NCI-H345 treated with DMSO at 0.1 percent for 48 hours (cell line): Measurements from ENCODE around the gene MTHFD1L.
"Not testable (repeated sequence)": the region's sequence is repeated elsewhere in the genome, so short reads cannot be mapped to it uniquely, and the experiment has no call there.

Experiments used
- DNase-seq: peaks from one replicate; lab custom pipeline; 2025; ENCODE audit not compliant: unreplicated experiment; lab: John Stamatoyannopoulos, UW

MTHFD1L gene

DNA sequence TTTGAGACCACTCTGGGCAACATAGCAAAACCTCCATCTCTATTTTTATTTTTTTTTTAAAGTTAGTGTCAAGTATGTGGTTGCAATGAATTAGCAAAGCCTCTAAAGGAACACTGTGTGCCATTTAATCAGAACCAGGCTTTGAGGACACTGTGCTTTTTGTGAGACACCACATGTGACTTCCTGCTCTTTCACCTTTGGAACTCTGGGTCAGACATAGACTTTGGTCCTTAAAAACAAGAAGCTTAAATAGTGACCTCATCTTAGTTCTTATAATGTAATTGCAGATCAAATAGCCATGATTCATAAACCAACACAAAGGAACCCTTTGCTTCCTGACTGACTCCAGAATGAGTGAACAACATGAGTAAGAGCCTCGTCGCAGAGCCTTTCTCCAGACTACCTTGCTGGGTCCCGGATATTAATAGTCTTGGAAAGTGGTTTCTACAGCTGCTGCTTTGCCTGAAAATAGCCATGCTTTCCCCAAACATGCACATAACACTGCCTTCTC, 170.8 kb downstream of the MTHFD1L start:
- not testable (repeated sequence) for DNase-seq

- DNase-seq = no peak
Measured at GRCh38 chr6:151036869-151037680, 171.6 kb downstream of the MTHFD1L start.

DNA sequence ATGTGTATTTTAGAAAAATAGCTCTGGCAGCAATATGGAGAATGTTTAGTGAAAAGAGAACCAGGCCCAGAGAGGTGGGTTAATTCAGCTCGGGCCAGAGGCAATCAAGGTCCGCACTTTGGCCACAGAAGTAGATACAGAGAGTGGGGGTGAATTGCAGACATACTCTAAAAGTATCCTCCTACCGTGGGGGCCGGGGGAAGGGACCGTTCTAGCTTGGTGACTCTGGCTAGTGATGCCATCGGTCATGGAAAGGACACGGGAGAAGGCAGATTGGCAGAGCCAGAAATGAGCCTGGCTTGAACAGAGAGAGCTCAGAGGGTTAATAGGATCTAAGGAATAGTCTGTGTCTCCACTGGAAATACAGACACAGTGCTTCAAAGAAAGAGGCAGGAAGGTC, 173.1 kb downstream of the MTHFD1L start:
- DNase-seq = no peak

DNA sequence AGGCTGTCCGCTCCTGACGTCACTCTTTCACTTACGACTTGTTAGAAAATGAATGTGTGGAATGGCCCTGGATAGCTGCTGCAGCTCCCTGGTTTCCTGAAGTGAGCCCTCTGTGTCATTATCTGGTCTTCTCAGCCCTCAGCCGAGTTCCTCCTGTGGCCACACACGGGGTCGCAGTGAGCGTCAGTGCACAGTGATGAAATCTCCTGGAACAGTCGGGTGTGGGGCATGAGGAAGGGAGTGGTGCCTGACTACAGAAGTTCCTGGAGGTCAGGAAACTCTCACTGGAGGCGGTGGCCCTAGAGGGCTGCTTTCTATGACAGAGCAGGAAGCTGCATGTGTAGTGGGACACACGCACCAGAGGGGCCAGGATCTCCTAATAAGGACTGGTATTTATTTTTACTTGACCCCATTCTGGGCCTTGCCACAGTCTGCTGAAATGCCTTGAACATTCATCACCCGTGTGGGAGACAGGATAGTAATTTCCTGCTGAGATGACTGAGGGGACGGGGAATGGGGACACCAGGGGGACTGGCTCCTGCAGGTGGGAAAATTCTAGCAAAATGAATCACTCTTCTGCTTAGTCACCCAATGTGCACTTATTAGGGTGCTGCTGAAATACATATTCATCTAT, 175.5 kb downstream of the MTHFD1L start:
- not testable (repeated sequence) for DNase-seq

DNA sequence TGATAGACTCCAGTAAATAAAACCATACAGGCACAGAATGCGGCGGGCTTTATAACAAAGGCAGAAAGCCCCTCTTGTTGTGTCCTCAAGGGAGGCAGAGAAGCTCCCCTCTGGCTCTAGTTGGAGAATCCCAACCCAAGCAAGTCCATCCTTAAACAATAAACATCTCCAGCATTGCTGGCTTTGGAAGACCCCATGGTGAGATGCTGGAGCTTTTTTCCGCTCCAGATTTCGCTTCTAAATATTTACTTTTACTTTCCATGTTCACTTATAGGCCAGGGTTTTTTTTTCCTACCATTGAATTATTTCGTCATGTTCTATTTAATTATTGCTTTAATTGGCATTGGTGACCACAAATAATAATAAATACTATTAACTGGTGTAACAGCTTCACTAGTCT, 176.2 kb downstream of the MTHFD1L start:
- no peak for DNase-seq

DNA sequence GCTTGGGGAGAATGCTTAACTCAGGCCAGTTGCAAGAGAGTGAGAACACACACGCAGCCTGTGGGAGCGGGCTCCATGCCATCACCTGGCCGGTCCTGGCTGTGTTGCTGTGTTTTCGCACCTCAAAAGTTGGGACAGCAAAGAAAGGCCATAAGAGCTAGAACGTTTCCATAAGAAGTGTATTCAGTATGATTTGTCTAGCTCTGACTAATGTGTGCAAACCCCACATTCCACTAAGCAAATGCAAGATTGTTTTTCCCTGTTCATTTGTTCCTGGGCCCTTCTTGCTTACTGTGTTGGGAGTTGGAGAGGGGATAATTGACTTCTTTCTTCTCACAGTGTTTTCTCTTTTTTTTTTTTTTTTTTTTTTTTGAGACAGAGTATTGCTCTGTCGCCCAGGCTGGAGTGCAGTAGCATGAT, 177.4 kb downstream of the MTHFD1L start:
- not testable (repeated sequence) for DNase-seq

DNA sequence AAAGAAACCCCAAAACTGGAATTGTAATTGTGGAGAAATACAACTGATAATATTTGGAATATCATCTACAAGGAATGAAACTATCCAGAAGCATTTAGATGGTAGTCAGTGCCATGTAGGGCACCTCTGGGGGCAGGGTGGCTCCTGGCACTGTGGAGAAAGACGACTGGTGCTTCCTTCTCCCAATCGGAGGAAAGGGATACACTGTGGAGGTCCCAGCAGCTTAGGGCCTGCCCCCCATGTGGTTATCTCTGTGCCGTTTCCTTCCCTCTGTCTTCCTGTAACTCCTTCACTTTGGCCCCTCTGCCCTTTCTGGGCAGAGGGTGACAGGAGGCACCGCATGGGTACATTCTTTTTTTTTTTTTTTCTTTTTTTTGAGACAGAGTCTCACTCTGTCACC, 178.4 kb downstream of the MTHFD1L start:
- no peak for DNase-seq

- peak; percentile 96 for DNase-seq
Measured at GRCh38 chr6:151044465-151045441, 179.3 kb downstream of the MTHFD1L start.

DNA sequence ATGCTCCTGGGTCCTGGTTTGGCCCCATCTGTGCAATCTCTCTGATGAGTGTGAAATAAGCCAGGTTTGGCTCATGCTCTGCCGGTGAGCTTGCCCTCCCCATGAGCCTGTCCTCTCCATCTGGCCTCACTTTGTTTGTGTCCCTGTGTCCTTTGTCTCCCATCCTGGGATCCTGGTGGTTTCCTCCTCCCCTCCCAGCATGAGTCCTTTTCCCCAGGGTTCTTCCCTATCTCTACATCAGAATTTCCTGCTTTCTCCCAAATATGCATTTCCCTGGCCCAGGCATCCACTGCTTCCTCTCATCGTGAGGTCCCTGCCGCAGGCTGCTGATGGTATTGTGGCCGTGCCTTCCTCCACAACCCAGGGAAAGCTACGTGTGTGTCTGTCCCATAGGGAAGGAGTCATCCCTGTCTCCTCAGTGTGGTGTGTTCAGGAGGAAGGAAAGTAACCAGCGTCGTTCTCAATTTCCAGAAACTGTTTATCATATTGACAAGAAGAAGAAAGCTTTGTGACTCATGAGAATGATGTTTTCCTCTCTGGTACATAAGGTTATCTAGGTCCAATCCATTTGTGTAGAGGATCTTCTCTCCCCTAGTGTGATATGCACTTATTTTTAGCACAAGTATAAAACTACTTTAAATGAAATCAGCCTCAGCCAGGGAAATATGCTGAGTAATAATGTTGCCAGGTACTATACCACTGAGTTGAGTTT, 180.2 kb downstream of the MTHFD1L start:
- not testable (repeated sequence) for DNase-seq

DNA sequence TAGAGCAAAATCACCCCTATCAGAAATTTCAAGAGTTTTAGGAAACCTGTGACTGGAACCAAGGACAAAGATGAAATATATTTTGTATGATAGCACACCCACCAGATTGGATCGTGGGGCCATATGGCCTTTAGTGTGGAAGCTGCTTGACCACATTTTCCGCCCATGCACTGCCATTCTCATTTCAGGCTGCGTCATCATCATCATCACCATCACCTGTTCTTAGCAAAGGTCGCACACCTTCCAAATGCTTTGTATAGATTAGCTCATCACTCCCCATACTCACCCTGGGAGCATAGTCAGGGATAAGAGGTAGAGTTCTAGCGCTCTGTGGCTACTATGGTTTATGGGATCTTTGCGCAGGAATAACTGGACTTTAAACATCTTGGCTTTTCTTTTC, 185.7 kb downstream of the MTHFD1L start:
- no peak for DNase-seq

DNA sequence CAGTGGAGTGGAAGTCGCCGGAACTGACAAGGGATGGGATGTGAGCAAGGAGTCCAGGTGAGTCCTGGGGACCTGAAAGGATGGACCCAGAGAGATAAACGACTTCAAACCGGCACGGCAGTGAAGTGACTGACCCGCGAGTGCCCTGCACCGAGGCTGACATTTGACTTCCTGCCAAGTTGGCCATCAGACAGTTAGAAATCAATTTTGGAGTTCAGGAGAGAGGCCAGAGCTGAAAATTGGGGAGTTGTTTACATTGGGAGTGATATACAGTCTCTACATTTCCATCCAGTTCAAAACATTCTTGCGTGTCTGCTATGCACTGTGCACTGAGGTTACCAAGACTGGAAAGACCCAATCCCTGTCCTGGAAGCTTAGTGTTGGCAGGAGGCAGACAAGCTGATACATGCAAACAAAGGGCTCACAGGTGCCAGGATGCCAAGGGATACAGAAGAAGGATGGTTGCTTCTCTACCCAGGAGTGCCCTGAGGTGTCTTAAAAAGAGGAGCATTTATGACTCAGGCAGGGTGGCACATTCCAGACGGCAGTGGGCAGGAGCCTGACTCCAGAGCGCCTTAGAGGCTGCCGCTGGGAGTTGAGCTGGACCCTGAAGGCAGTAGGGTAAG, 186.6 kb downstream of the MTHFD1L start:
- no peak for DNase-seq

- DNase-seq = no peak
Measured at GRCh38 chr6:151054306-151054705, 188.8 kb downstream of the MTHFD1L start.

- DNase-seq = no peak
Measured at GRCh38 chr6:151056230-151056907, 190.9 kb downstream of the MTHFD1L start.

GRCh38 chr6:151057061-151057460, 191.6 kb downstream of the MTHFD1L start:
- DNase-seq = no peak

DNA sequence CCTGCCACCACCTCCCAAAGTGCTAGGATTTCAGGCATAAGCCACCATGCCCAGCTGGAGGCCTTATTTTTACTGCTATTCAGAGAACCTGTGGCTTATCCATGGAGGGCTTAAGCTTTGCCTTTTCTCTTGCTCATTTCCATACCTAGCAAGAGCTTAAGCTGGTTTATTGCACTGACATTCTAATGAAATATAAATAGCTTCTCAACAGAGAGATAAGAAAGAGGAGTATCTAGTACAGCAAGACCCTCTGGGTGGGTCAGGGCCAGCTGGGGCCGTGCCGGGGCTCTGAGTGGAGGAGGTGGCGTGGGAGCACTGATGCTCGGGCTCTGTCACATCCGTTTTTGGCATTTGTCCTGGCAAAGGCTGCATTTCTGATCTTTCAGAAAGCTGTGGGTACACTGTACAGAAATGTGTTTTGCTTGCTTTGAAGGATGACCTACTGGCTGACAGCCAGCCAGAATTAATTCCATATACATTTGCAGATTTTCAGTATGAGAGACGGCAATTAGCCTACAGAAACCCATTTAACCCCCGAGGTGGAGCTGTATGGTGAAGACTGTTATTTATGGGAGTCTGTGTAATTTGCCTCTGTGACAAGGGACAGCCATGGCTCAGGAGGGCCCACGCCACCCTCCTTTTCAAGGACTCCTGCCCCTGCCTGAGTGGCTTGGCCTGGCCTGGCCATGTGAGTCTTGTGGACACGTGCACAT, 192.7 kb downstream of the MTHFD1L start:
- no peak for DNase-seq

DNA sequence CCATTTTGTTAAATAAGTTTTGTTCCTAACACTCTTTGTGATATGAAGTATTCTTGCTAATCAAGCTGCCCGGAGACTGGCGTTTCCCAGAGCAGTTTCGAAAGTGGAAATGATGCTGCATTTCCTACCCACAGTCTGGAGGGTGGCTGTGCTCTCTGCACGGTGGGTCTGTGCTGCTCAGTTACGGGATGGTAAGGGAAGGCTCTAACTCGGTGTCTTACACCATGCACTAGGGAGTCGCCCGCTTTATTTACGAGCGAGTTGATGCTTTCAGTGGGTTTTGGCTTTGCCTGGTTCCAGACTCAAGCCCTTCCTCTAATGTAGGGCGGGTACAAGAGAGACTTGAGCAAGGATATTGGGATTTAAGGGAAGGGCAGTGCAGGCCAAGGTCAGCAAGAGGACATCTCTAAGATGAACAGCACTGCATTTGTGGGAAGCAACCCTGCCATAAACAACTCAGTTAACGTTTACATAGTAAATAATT, 194.2 kb downstream of the MTHFD1L start:
- DNase-seq = no peak

GRCh38 chr6:151060096-151060765, 194.7 kb downstream of the MTHFD1L start:
- no peak for DNase-seq
